Uterus (tissue), 4 donors: ENCODE measurements around the gene BTC. TPM values are rescaled to one million over a fixed set of nuclear protein-coding genes. Genes with fewer than 3 reads are reported as not detected.

Experiments
- DNase-seq, 2 donors: peaks; one replicate each; pipeline ENCODE4 v3.0.0-alpha.2; 2019 to 2020
- H3K27ac ChIP-seq, 2 donors: fragments of 200-600 bp; sonication (generic); 1 replicate in 1 of 2; 2 replicates in 1 of 2; pipeline ENCODE4 v1.5.1; 2016 to 2018
- H3K27me3 ChIP-seq, 2 donors: fragments of 200-600 bp; sonication (generic); one replicate each; pipeline ENCODE4 v1.5.1; 2018 to 2019; ENCODE audit warnings: control low read depth in 1 of 2
- H3K36me3 ChIP-seq, 2 donors: fragments of 200-600 bp; sonication (generic); one replicate each; pipeline ENCODE4 v1.5.1; 2019; ENCODE audit warnings: control low read depth in 1 of 2
- H3K4me1 ChIP-seq, 2 donors: fragments of 200-600 bp; sonication (generic); one replicate each; pipeline ENCODE4 v1.5.1; 2018 to 2019; ENCODE audit warnings: control low read depth in 1 of 2
- H3K4me3 ChIP-seq, 2 donors: fragments of 200-600 bp; sonication (generic); 1 replicate in 1 of 2; 2 replicates in 1 of 2; pipeline ENCODE4 v1.5.1; 2018 to 2019; ENCODE audit warnings: mild to moderate bottlenecking in 1 of 2
- H3K9me3 ChIP-seq, 2 donors: fragments of 200-600 bp; sonication (generic); one replicate each; pipeline ENCODE4 v1.5.1; 2019; ENCODE audit warnings: control low read depth in 1 of 2
- POLR2A ChIP-seq, 2 donors: fragments of 450-650 bp; IDR thresholded peaks; one replicate each; pipeline ENCODE4 v1.6.1; 2016; ENCODE audit warnings: antibody characterized with exemption in 2 of 2, mild to moderate bottlenecking in 1 of 2, moderate library complexity in 1 of 2
- intact Hi-C: fragments of 100-400 bp; cut with DNase I; formaldehyde crosslinking; loops from one replicate; pipeline ENCODE4 v1.15.1; 2023; ENCODE audit warnings: low total_unique reads
- total RNA-seq, 4 donors: library from RNA; depleted of rRNA in 3 of 4; stranded (reverse); fragments of >200 nt in 3 of 4; gene quantifications; one replicate each; pipeline versions ENCODE4 v1.1.0 to v1.2.4, GENCODE V29; 2014 to 2023
- TF ChIP-seq, protein P1 (sequence below), 4 experiments: fragments of 200-600 bp in 2 of 4; fragments of 450-650 bp in 2 of 4; sonication (generic) in 2 of 4; IDR thresholded peaks; one replicate each; pipeline ENCODE4 v1.5.1; 2016 to 2019; ENCODE audit warnings: antibody characterized with exemption in 4 of 4, mild to moderate bottlenecking in 2 of 4, moderate library complexity in 1 of 4
- donor health status: DM: yes; HTN: yes; CAD: no.

Gene BTC
- total RNA-seq, 4 donors from 2014 or later, result 0.26 to 3.0 (median 2.3) TPM

DNA sequence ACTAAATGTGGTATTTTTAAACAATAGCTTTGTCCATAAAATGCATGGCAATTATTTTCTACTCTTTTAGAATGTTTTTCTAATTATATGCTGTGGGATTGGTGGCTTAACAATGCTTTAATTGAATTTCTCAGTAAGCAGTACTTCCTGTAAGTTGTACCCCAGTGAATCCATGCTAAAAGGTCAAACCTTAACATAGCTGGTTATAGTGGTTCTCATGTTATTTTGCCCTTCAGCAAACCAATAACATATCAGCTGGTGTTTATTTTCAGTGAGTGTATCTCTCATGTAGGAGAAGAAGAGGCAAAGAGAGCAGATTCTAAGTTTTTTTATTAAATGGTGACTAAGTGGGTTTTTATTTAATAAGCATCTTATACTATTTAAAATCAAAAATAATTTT is 41.5 kb downstream of the BTC start:
- H3K27ac ChIP-seq, result no peak overlapping the region
- no peaks in the 10 kb centered on the region for H3K36me3 ChIP-seq
- TF ChIP-seq, protein P1, sequence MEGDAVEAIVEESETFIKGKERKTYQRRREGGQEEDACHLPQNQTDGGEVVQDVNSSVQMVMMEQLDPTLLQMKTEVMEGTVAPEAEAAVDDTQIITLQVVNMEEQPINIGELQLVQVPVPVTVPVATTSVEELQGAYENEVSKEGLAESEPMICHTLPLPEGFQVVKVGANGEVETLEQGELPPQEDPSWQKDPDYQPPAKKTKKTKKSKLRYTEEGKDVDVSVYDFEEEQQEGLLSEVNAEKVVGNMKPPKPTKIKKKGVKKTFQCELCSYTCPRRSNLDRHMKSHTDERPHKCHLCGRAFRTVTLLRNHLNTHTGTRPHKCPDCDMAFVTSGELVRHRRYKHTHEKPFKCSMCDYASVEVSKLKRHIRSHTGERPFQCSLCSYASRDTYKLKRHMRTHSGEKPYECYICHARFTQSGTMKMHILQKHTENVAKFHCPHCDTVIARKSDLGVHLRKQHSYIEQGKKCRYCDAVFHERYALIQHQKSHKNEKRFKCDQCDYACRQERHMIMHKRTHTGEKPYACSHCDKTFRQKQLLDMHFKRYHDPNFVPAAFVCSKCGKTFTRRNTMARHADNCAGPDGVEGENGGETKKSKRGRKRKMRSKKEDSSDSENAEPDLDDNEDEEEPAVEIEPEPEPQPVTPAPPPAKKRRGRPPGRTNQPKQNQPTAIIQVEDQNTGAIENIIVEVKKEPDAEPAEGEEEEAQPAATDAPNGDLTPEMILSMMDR (IDR thresholded peaks at IDR 0.05), result no peak
- TF ChIP-seq POLR2A (IDR thresholded peaks at IDR 0.05), result no peak
- no peaks in the 10 kb centered on the region for H3K27me3 ChIP-seq
- H3K4me3 ChIP-seq, result no peak overlapping the region
- intact Hi-C loops, result no loop called here
- H3K4me1 ChIP-seq, result no peaks in the 10 kb centered on the region
- H3K9me3 ChIP-seq, result no peaks in the 10 kb centered on the region
- no peak for DNase-seq

DNA sequence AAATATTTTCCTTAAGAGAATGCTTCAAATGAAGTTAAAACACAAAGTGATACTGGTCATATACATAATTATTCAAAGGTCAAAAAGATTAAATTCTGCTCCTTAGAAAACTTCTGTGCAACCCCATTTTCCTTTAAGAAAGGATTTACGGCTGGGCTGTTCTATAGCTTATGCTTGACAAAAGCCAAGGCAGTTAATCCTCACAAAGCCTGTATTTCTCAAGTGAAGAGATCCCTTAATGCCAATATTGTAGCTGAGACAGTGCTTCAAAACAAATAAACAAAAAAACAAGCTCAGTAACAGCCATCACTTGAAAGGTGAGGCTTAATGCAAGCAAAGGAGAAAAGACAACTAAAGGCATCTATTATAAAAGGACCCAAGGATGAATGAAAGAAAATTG is 42.5 kb downstream of the BTC start:
- no peaks in the 10 kb centered on the region for H3K4me1 ChIP-seq
- H3K27ac ChIP-seq, result no peak overlapping the region
- intact Hi-C loops, result no loop called here
- no peak for TF ChIP-seq POLR2A (IDR thresholded peaks at IDR 0.05)
- TF ChIP-seq, protein P1 (IDR thresholded peaks at IDR 0.05), result no peak
- H3K9me3 ChIP-seq, result no peaks in the 10 kb centered on the region
- no peak for DNase-seq
- no peak overlapping the region for H3K4me3 ChIP-seq
- H3K27me3 ChIP-seq, result no peaks in the 10 kb centered on the region
- H3K36me3 ChIP-seq, result no peaks in the 10 kb centered on the region

DNA sequence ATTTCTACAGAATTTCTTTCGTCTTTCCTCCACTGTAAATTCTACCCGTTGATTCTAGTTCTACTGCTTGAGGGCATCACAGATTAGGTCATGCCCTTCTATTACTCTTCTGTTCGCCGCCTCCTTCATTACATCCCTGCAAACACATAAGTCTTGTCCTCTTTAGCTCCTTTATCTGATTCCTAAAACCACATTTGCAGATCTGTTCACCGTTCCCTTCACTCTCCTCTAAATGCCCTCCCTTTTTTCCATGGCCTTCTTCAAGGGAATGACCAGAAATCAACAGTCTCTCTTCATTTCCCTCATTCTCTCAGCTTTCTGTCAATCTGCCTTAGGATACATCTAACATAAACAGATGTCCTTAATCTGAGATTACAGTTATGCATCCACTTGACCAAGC is 43.1 kb downstream of the BTC start:
- TF ChIP-seq POLR2A (IDR thresholded peaks at IDR 0.05), result no peak
- TF ChIP-seq, protein P1 (IDR thresholded peaks at IDR 0.05), result no peak
- intact Hi-C loops, result no loop called here
- H3K27ac ChIP-seq, result no peak overlapping the region

DNA sequence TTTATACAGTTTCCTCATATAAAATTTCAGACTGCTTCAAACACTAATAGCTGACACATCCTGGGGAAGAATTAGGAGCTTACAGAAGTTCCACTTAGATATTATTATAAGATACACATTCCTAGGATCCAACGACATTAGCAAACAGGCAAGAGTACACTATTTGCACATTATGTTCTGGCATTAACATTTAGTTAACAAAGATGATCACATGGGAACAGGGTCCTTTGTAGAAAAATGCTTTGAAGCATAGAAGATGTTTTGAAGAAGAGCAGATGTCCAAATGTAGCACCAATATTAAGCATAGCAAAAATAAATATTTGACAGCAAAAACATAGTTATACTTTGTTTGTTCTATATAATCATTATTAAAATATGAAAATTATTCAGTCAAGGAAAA is 52.1 kb downstream of the BTC start:
- no peaks in the 10 kb centered on the region for H3K27me3 ChIP-seq
- intact Hi-C loops, result no loop called here
- DNase-seq, result no peak
- H3K27ac ChIP-seq, result no peak overlapping the region
- H3K4me3 ChIP-seq, result no peak overlapping the region
- no peak for TF ChIP-seq POLR2A (IDR thresholded peaks at IDR 0.05)
- TF ChIP-seq, protein P1 (IDR thresholded peaks at IDR 0.05), result no peak
- no peaks in the 10 kb centered on the region for H3K36me3 ChIP-seq
- no peaks in the 10 kb centered on the region for H3K4me1 ChIP-seq
- H3K9me3 ChIP-seq, result no peaks in the 10 kb centered on the region

More for the DNA sequence above, 43.1 kb downstream of the BTC start:
- no peaks in the 10 kb centered on the region for H3K9me3 ChIP-seq
- H3K4me3 ChIP-seq, result no peak overlapping the region
- no peaks in the 10 kb centered on the region for H3K36me3 ChIP-seq
- H3K27me3 ChIP-seq, result no peaks in the 10 kb centered on the region
- no peak for DNase-seq
- no peaks in the 10 kb centered on the region for H3K4me1 ChIP-seq

DNA sequence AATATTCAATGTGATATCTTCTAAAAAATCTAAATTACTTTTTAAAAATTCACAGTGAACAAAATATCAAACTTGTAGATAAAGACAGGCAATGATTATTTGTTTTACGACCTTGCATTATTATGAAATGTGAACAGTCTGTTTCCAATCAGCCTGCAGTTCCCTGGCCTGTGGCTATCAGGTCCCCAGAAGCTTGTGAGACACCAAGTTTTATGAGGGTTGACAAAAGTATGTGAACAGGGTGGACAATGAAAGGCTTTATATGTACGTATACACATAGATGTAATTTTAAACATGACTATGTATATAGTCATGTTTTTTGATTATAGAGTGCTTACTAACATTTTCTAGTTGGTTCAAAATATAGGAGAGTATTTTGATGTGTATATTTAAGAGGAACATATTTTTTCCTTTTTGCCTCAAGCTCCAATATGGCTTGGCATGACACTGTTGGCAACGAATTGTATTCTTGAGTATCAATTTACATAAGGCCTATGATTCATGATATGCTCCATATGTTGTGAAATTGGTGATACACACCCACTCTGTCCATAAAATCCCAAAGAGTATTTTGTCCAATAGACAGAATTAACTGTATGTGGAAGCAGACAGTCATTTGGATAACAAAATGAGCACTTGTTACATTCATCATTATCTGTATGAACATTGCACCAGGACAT is 55.7 kb downstream of the BTC start:
- TF ChIP-seq, protein P1 (IDR thresholded peaks at IDR 0.05), result no peak
- no peak for TF ChIP-seq POLR2A (IDR thresholded peaks at IDR 0.05)
- H3K9me3 ChIP-seq, result no peaks in the 10 kb centered on the region
- no peaks in the 10 kb centered on the region for H3K27me3 ChIP-seq
- no peaks in the 10 kb centered on the region for H3K36me3 ChIP-seq
- no peak overlapping the region for H3K27ac ChIP-seq
- DNase-seq, result no peak
- no peak overlapping the region for H3K4me3 ChIP-seq
- H3K4me1 ChIP-seq, result no peaks in the 10 kb centered on the region
- intact Hi-C loops, result no loop called here
